Uterus (tissue), 2 donors: ENCODE measurements around the gene RPS6KC1.
"Not testable (repeated sequence)": the region's sequence is repeated elsewhere in the genome, so short reads cannot be mapped to it uniquely, and the experiment has no call there.

ENCODE experiments used
- CTCF ChIP-seq, 4 experiments: fragments of 200-600 bp in 2 of 4; fragments of 450-650 bp in 2 of 4; sonication (generic) in 2 of 4; IDR thresholded peaks; one replicate each; pipeline ENCODE4 v1.5.1; 2016 to 2019; ENCODE audit warnings: antibody characterized with exemption in 4 of 4, mild to moderate bottlenecking in 2 of 4, moderate library complexity in 1 of 4
- POLR2A ChIP-seq, 2 donors: fragments of 450-650 bp; IDR thresholded peaks; one replicate each; pipeline ENCODE4 v1.6.1; 2016; ENCODE audit warnings: antibody characterized with exemption in 2 of 2, mild to moderate bottlenecking in 1 of 2, moderate library complexity in 1 of 2

- not testable (repeated sequence) for TF ChIP-seq CTCF, POLR2A (IDR thresholded peaks at IDR 0.05)
Observed at GRCh38 chr1:213117699-213118180, 66.7 kb downstream of the RPS6KC1 start.
